ENCODE results near the gene ECI2.

DNA sequence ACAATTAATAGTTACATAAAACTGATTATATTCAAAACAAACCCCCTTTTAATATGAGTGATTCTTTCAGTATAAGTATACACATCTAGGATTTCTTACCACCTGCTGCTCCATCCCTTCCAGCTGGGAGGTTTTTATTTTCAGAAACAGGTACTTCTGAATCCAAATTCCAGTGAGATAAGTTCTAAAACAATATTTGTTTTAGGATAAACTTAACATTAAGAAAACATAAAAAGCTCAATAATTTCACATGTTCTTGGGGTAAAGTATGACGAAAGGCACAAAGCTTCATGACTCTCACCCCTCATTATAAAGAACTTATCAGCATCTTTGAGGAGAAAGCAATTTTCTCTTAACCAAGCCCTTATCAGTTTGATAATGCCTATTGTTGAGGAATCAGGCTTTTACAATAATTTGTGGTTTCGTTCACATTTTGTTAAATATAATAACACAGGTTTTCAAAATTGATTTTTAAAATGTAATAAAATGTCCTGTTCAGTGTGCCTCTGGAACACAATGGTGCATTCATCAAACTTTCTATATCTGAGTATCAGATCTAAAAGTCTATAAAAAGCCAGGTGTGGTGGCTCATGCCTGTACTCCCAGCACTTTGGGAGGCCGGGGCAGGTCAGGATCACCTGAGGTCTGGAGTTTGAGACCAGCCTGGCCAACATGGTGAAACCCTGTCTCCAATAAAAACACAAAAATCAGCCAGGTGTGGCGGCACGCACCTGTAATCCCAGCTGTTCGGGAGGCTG is 60.7 kb downstream of the ECI2 start:
- no peak for TF ChIP-seq CTCF (IDR thresholded peaks at IDR 0.05)
- no peak for TF ChIP-seq POLR2A (IDR thresholded peaks at IDR 0.05)
